IMR-90 (cell line): ENCODE results near the gene SIPA1. TPM values are rescaled to one million over a fixed set of nuclear protein-coding genes. Genes with fewer than 3 reads are reported as not detected.

Experiments used
- ATAC-seq: fragments of 200-7000 bp; cut with Tn5 transposase; 2 replicates; pipeline ENCODE4 v1.9.1; 2020; ENCODE audit warnings: low read depth, mild to moderate bottlenecking, moderate library complexity
- BruUV-seq: library from RNA; stranded (reverse); fragments of 400-500 nt; replicated peaks from 2 replicates; lab custom pipeline; 2021; lab: Mats Ljungman, UMichigan
- CTCF ChIA-PET: fragments of 300-600 bp; formaldehyde crosslinking; extraction: SDS; loops from one replicate; lab custom pipeline; 2021; ENCODE audit warnings: antibody characterized with exemption; lab: Yijun Ruan, JAX
- POLR2A ChIA-PET: fragments of 300-600 bp; sonication (Branson Sonifier 250); formaldehyde crosslinking; loops from one replicate; lab custom pipeline; 2022; ENCODE audit warnings: antibody characterized with exemption; ENCODE audit not compliant: unreplicated experiment; lab: Charles Lee
- DNase-seq: peaks from one replicate; pipeline ENCODE4 v3.0.0; 2013
- H2AFZ ChIP-seq: replicated peaks from 2 replicates; pipeline ENCODE3; 2013; ENCODE audit warnings: low read length, mild to moderate bottlenecking; ENCODE audit not compliant: poor library complexity
- H2AK5ac ChIP-seq: 2 replicates; pipeline ENCODE4 v1.6.1; 2013; ENCODE audit warnings: low read depth, low read length, inconsistent platforms
- H2AK9ac ChIP-seq: replicated peaks from 2 replicates; pipeline ENCODE3; 2013; ENCODE audit warnings: mild to moderate bottlenecking, low read depth, low read length, moderate library complexity; ENCODE audit not compliant: poor library complexity
- H2BK120ac ChIP-seq: 2 replicates; pipeline ENCODE4 v1.6.1; 2013; ENCODE audit warnings: low read depth, low read length, inconsistent platforms
- H2BK15ac ChIP-seq: 3 replicates; pipeline ENCODE4 v1.6.1; 2013; ENCODE audit warnings: low read depth, low read length, inconsistent platforms
- H2BK20ac ChIP-seq: 2 replicates; pipeline ENCODE4 v1.6.1; 2013; ENCODE audit warnings: low read depth, mild to moderate bottlenecking, inconsistent platforms, low read length, moderate library complexity
- H2BK5ac ChIP-seq: 2 replicates; pipeline ENCODE4 v1.6.1; 2013; ENCODE audit warnings: mild to moderate bottlenecking, low read depth, low read length, inconsistent platforms; ENCODE audit not compliant: poor library complexity, severe bottlenecking
- H3K14ac ChIP-seq: replicated peaks from 2 replicates; pipeline ENCODE4 v1.6.1; 2013; ENCODE audit warnings: low read depth, low read length, inconsistent platforms
- H3K18ac ChIP-seq: 2 replicates; pipeline ENCODE4 v1.6.1; 2013; ENCODE audit warnings: low read depth, low read length, control low read depth
- H3K23ac ChIP-seq: 2 replicates; pipeline ENCODE4 v1.6.1; 2013; ENCODE audit warnings: low read depth, low read length, inconsistent platforms
- H3K27ac ChIP-seq: 2 replicates; pipeline ENCODE4 v1.5.1; 2013; ENCODE audit warnings: mild to moderate bottlenecking, control low read depth, low read length; ENCODE audit not compliant: insufficient read depth
- H3K27me3 ChIP-seq: 2 replicates; pipeline ENCODE4 v1.6.1; 2013; ENCODE audit warnings: low read length; ENCODE audit not compliant: control insufficient read depth, insufficient read depth
- H3K36me3 ChIP-seq: 2 replicates; pipeline ENCODE4 v1.6.1; 2013; ENCODE audit warnings: low read length, mixed read lengths; ENCODE audit not compliant: control insufficient read depth, insufficient read depth
- H3K4ac ChIP-seq: 2 replicates; pipeline ENCODE4 v1.6.1; 2013; ENCODE audit warnings: low read depth, low read length, inconsistent platforms
- H3K4me1 ChIP-seq: 2 replicates; pipeline ENCODE4 v1.6.1; 2013; ENCODE audit warnings: low read length, mixed read lengths; ENCODE audit not compliant: control insufficient read depth, insufficient read depth
- H3K4me2 ChIP-seq: 2 replicates; pipeline ENCODE4 v1.6.1; 2013; ENCODE audit warnings: low read depth, mild to moderate bottlenecking, control low read depth, low read length, moderate library complexity
- H3K4me3 ChIP-seq: 2 replicates; pipeline ENCODE4 v1.5.1; 2013; ENCODE audit warnings: low read depth, mild to moderate bottlenecking, control low read depth, low read length, moderate library complexity; ENCODE audit not compliant: insufficient read depth
- H3K56ac ChIP-seq: 2 replicates; pipeline ENCODE4 v1.6.1; 2013; ENCODE audit warnings: low read length, inconsistent platforms; ENCODE audit not compliant: insufficient read depth; ENCODE audit errors: extremely low read depth
- H3K79me1 ChIP-seq, 2 experiments: 2 replicates each; pipeline ENCODE4 v1.6.1; 2013; ENCODE audit warnings: low read length in 2 of 2, inconsistent platforms in 1 of 2, low read depth in 1 of 2
- H3K9ac ChIP-seq: 2 replicates; pipeline ENCODE4 v1.6.1; 2013; ENCODE audit warnings: low read depth, low read length, control low read depth
- H3K9me1 ChIP-seq: 2 replicates; pipeline ENCODE4 v1.6.1; 2013; ENCODE audit warnings: low read length, inconsistent platforms; ENCODE audit not compliant: insufficient read depth
- H3K9me3 ChIP-seq: 2 replicates; pipeline ENCODE4 v1.6.1; 2013; ENCODE audit warnings: low read length; ENCODE audit not compliant: control insufficient read depth, insufficient read depth
- H4K20me1 ChIP-seq: 2 replicates; pipeline ENCODE4 v1.6.1; 2013; ENCODE audit warnings: low read length, inconsistent platforms; ENCODE audit not compliant: insufficient read depth
- H4K5ac ChIP-seq: 2 replicates; pipeline ENCODE4 v1.6.1; 2013; ENCODE audit warnings: mild to moderate bottlenecking, low read depth, low read length, control low read depth
- H4K8ac ChIP-seq, 2 experiments: 2 replicates each; pipeline ENCODE4 v1.6.1; 2013; ENCODE audit warnings: low read depth in 2 of 2, low read length in 2 of 2, control low read depth in 1 of 2, inconsistent platforms in 1 of 2
- H4K91ac ChIP-seq: 2 replicates; pipeline ENCODE4 v1.6.1; 2013; ENCODE audit warnings: low read depth, low read length, inconsistent platforms; ENCODE audit not compliant: insufficient read depth
- BHLHE40 ChIP-seq: fragments of 150-350 bp; IDR thresholded peaks from 2 replicates; pipeline ENCODE4 v1.6.1; 2016; ENCODE audit warnings: mild to moderate bottlenecking, low read depth, low read length
- CHD1 ChIP-seq: IDR thresholded peaks from 2 replicates; pipeline ENCODE4 v1.6.1; 2012; ENCODE audit warnings: low read depth, low read length, improper control_type of control experiment
- CTCF ChIP-seq: conservative IDR thresholded peaks from 2 replicates; pipeline ENCODE4 v1.5.1; 2012; ENCODE audit warnings: mild to moderate bottlenecking, low read depth, low read length, improper control_type of control experiment
- MAFK ChIP-seq: IDR thresholded peaks from 2 replicates; pipeline ENCODE4 v1.6.1; 2012; ENCODE audit warnings: low read depth, low read length, improper control_type of control experiment
- MXI1 ChIP-seq: IDR thresholded peaks from 2 replicates; pipeline ENCODE4 v1.6.1; 2012; ENCODE audit warnings: low read depth, mild to moderate bottlenecking, low read length, moderate library complexity, borderline replicate concordance
- POLR2A ChIP-seq: IDR thresholded peaks from 2 replicates; pipeline ENCODE4 v1.6.1; 2012; ENCODE audit warnings: mild to moderate bottlenecking, low read depth, low read length
- RAD21 ChIP-seq: IDR thresholded peaks from 2 replicates; pipeline ENCODE4 v1.6.1; 2012; ENCODE audit warnings: low read length, improper control_type of control experiment
- RCOR1 ChIP-seq: IDR thresholded peaks from 2 replicates; pipeline ENCODE4 v1.6.1; 2012; ENCODE audit warnings: mild to moderate bottlenecking, low read length, improper control_type of control experiment; ENCODE audit not compliant: insufficient replicate concordance
- SMC3 ChIP-seq: fragments of 150-350 bp; IDR thresholded peaks from 2 replicates; pipeline ENCODE4 v1.6.1; 2016; ENCODE audit warnings: low read depth, mild to moderate bottlenecking, antibody characterized with exemption, low read length, moderate library complexity
- USF2 ChIP-seq: fragments of 150-350 bp; IDR thresholded peaks from 2 replicates; pipeline ENCODE4 v1.6.1; 2017; ENCODE audit warnings: mild to moderate bottlenecking, antibody characterized with exemption, low read length, low read depth
- WGBS, 2 experiments: methylation state at CpG; one replicate each; pipeline versions ENCODE4 v1.1.5 to v1.1.7; 2013; ENCODE audit warnings: missing lambda C conversion rate in 2 of 2; ENCODE audit not compliant: insufficient read length in 1 of 2; ENCODE audit errors: extremely low coverage in 2 of 2; 5-methylcytosine and 5-hydroxymethylcytosine counted together
- dilution Hi-C: fragments of 300-500 bp; cut with HindIII; formaldehyde crosslinking; loops from one replicate; pipeline ENCODE4 v1.14.3; 2018; ENCODE audit warnings: low sequenced_read_pairs; ENCODE audit not compliant: unreplicated experiment
- in situ Hi-C: fragments of 300-500 bp; cut with MboI; formaldehyde crosslinking; loops from 3 replicates; pipeline ENCODE4 v1.14.3; 2019; ENCODE audit warnings: low sequenced_read_pairs, inconsistent platforms, mixed read lengths
- intact Hi-C: fragments of 100-400 bp; cut with micrococcal nuclease; formaldehyde crosslinking; loops from 2 replicates; pipeline ENCODE4 v1.10.0; 2022
- polyA plus RNA-seq, 3 experiments: library from polyadenylated mRNA; depleted of rRNA; stranded (reverse); fragments of >200 nt; gene quantifications; 2 replicates each; pipeline ENCODE4 v1.2.3, GENCODE V29; 2012; ENCODE audit warnings: low replicate concordance in 1 of 3
- total RNA-seq: library from RNA; depleted of rRNA; stranded (reverse); fragments of >200 nt; gene quantifications from 2 replicates; pipeline ENCODE4 v1.2.3, GENCODE V29; 2012

Gene SIPA1
- total and polyA plus RNA-seq, 2 of the 4 experiments (the other 2 are of a cell fraction): 10.6 to 39.7 TPM

- TF ChIP-seq MAFK (no peak), CHD1 (no peak), POLR2A (no peak; the same call in 1 of the 2 replicates), BHLHE40 (no peak), MXI1 (peak; percentile 56; the same call in 1 of the 2 replicates)
Observed at GRCh38 chr11:65637794-65638419, at the start of gene SIPA1 (continued).

GRCh38 chr11:65588199-65589054 is 49.5 kb upstream of the SIPA1 start:
- TF ChIP-seq CTCF: peak; percentile 46
- TF ChIP-seq USF2: no peak
- TF ChIP-seq RAD21: peak; percentile 53
- no peak for TF ChIP-seq BHLHE40
- no peak for TF ChIP-seq RCOR1
- TF ChIP-seq POLR2A: no peak
- TF ChIP-seq SMC3: peak; percentile 34; the same call in 1 of the 2 replicates
- ChIA-PET POLR2A (no interaction called here), CTCF (no interaction called here)
- Histone ChIP-seq H3K56ac (no peak overlapping the region), H3K36me3 (peaks cover 41% of the 10 kb centered on the region), H2AK5ac (peak overlapping the region; percentile 70), H4K8ac (no peak overlapping the region), H3K27ac (no peak overlapping the region), H3K4ac (no peak overlapping the region), H4K5ac (no peak overlapping the region), H2BK15ac (no peak overlapping the region), H3K23ac (no peak overlapping the region), H3K18ac (no peak overlapping the region), H3K27me3 (no peaks in the 10 kb centered on the region), H4K91ac (no peak overlapping the region), H4K20me1 (peaks cover 5% of the 10 kb centered on the region), H3K9ac (no peak overlapping the region), H3K79me1 (peaks cover 0 to 24% of the 10 kb centered on the region in 2 experiments; a peak in 1 of 4 replicates), H3K9me1 (no peaks in the 10 kb centered on the region), H2AK9ac (peak overlapping the region; percentile 91), H3K14ac (no peak overlapping the region), H3K9me3 (no peaks in the 10 kb centered on the region), H3K4me2 (no peak overlapping the region), H3K4me3 (no peak overlapping the region), H2BK5ac (no peak overlapping the region), H3K4me1 (peaks cover 4% of the 10 kb centered on the region), H2AFZ (peak overlapping the region; percentile 33), H2BK20ac (no peak overlapping the region), H2BK120ac (no peak overlapping the region)
- in situ Hi-C loops: no loop called here
- intact Hi-C loops: no loop called here
- ATAC-seq (no peak), DNase-seq (peak; percentile 32)
- WGBS, 2 experiments: 85% methylated on average over 5 of the region's 13 CpGs; no CpG with 5 or more reads in 1 of the 2 experiments
- dilution Hi-C loops: no loop called here
- BruUV-seq: no TSS peak
